Calu3 (cell line): Measurements from ENCODE around the gene MSLN. TPM values are rescaled to one million over a fixed set of nuclear protein-coding genes. Genes with fewer than 3 reads are reported as not detected.

Experiments used
- BruUV-seq: library from RNA; stranded (reverse); fragments of 400-500 nt; replicated peaks from 2 replicates; lab custom pipeline; 2021; lab: Mats Ljungman, UMichigan
- CTCF ChIA-PET: fragments of 300-600 bp; sonication (Branson Sonifier 250); formaldehyde crosslinking; loops from one replicate; lab custom pipeline; 2022; ENCODE audit warnings: antibody characterized with exemption; lab: Charles Lee
- DNase-seq: peaks from one replicate; pipeline ENCODE4 v3.0.0; 2022
- H3K27ac Mint-ChIP-seq: one replicate; pipeline ENCODE4 v1.8.0; 2022; ENCODE audit warnings: mixed read lengths; ENCODE audit not compliant: unreplicated experiment
- H3K27me3 Mint-ChIP-seq: one replicate; pipeline ENCODE4 v1.8.0; 2022; ENCODE audit warnings: mixed read lengths; ENCODE audit not compliant: unreplicated experiment
- H3K36me3 Mint-ChIP-seq: one replicate; pipeline ENCODE4 v1.8.0; 2022; ENCODE audit warnings: mild to moderate bottlenecking, moderate library complexity, mixed read lengths; ENCODE audit not compliant: insufficient read depth, unreplicated experiment
- H3K4me1 Mint-ChIP-seq: one replicate; pipeline ENCODE4 v1.8.0; 2022; ENCODE audit warnings: mild to moderate bottlenecking, low read depth, mixed read lengths; ENCODE audit not compliant: unreplicated experiment
- H3K4me3 Mint-ChIP-seq: one replicate; pipeline ENCODE4 v1.8.0; 2022; ENCODE audit warnings: mild to moderate bottlenecking, low read depth, moderate library complexity, mixed read lengths; ENCODE audit not compliant: unreplicated experiment
- H3K9me3 Mint-ChIP-seq: one replicate; pipeline ENCODE4 v1.8.0; 2022; ENCODE audit warnings: low read depth, mixed read lengths; ENCODE audit not compliant: unreplicated experiment
- intact Hi-C: fragments of 100-400 bp; cut with micrococcal nuclease; formaldehyde crosslinking; loops from one replicate; pipeline ENCODE4 v1.10.0; 2022; ENCODE audit not compliant: unreplicated experiment
- microRNA-seq: library from miRNA; unstranded; fragments of <30 nt; microRNA quantifications from one replicate; pipeline ENCODE4 v1.2.0, GENCODE V29; 2022
- total RNA-seq: library from RNA; stranded (reverse); gene quantifications from 2 replicates; pipeline ENCODE4 v1.2.3, GENCODE V29; 2022
- TF ChIP-seq, protein P1 (sequence below): fragments of 200-600 bp; IDR thresholded peaks from one replicate; pipeline ENCODE4 v1.8.0; 2022; ENCODE audit warnings: antibody characterized with exemption; ENCODE audit not compliant: unreplicated experiment

The MSLN gene
- total RNA-seq, 1 experiment from 2014 or later, result 3.4 TPM

DNA sequence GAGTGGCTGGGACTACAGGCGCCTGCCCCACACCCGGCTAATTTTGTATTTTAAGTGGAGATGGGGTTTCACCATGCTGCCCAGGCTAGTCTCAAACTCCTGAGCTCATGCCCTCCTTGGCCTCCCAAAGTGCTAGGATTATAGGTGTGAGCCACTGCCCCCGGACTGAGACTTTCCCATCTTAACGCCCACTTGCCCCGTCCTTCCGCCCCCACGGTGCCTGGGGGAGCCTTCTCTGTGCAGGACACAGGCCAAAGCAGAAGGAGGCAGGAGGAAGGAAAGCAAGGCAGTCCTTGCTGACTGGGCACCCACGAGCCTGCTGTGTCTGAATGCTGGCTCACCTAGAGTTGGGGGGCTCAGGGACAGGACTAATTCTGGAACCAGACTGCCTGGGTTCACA is 57.6 kb downstream of the MSLN start:
- H3K27me3 Mint-ChIP-seq, result peaks cover 8% of the 10 kb centered on the region
- CTCF ChIA-PET, result no interaction called here
- TF ChIP-seq, protein P1, sequence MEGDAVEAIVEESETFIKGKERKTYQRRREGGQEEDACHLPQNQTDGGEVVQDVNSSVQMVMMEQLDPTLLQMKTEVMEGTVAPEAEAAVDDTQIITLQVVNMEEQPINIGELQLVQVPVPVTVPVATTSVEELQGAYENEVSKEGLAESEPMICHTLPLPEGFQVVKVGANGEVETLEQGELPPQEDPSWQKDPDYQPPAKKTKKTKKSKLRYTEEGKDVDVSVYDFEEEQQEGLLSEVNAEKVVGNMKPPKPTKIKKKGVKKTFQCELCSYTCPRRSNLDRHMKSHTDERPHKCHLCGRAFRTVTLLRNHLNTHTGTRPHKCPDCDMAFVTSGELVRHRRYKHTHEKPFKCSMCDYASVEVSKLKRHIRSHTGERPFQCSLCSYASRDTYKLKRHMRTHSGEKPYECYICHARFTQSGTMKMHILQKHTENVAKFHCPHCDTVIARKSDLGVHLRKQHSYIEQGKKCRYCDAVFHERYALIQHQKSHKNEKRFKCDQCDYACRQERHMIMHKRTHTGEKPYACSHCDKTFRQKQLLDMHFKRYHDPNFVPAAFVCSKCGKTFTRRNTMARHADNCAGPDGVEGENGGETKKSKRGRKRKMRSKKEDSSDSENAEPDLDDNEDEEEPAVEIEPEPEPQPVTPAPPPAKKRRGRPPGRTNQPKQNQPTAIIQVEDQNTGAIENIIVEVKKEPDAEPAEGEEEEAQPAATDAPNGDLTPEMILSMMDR, result no peak
- no TSS peak for BruUV-seq
- no peak for DNase-seq
- intact Hi-C loops, result no loop called here
- no peaks in the 10 kb centered on the region for H3K4me1 Mint-ChIP-seq
- no peak overlapping the region for H3K27ac Mint-ChIP-seq
- no peak overlapping the region for H3K4me3 Mint-ChIP-seq
- H3K9me3 Mint-ChIP-seq, result no peaks in the 10 kb centered on the region
- H3K36me3 Mint-ChIP-seq, result no peaks in the 10 kb centered on the region

Small RNAs within 50 kb of the gene (microRNA-seq; reads per million reads assigned to microRNA genes)
- not detected for gene MIR662

Other genes starting within 250 kb of the MSLN start
- 108 and 120 TPM in 2 replicates for gene CAPN15, start 233.0 kb upstream of the MSLN start, total RNA-seq
- gene PRR35, start 200.3 kb upstream of the MSLN start, total RNA-seq, result not detected in 2 replicates
- not detected in 2 replicates for gene NHLRC4, start 193.7 kb upstream of the MSLN start, total RNA-seq
- 101 and 106 TPM in 2 replicates for gene PIGQ, start 190.8 kb upstream of the MSLN start, total RNA-seq
- 35.6 and 36.5 TPM in 2 replicates for gene RAB40C, start 170.7 kb upstream of the MSLN start, total RNA-seq
- 0.66 and 0.90 TPM in 2 replicates for gene WFIKKN1, start 129.7 kb upstream of the MSLN start, total RNA-seq
- gene METTL26, start 124.4 kb upstream of the MSLN start, total RNA-seq, result 117 and 121 TPM in 2 replicates
- gene MCRIP2, start 118.9 kb upstream of the MSLN start, total RNA-seq, result 56.3 and 60.7 TPM in 2 replicates
- 142 and 162 TPM in 2 replicates for gene WDR90, start 111.4 kb upstream of the MSLN start, total RNA-seq
- 154 and 163 TPM in 2 replicates for gene RHOT2, start 92.6 kb upstream of the MSLN start, total RNA-seq
- gene RHBDL1, start 85.1 kb upstream of the MSLN start, total RNA-seq, result 2.4 and 2.6 TPM in 2 replicates
- 102 and 114 TPM in 2 replicates for gene STUB1, start 80.3 kb upstream of the MSLN start, total RNA-seq
- gene JMJD8, start 76.4 kb upstream of the MSLN start, total RNA-seq, result 88.3 and 90.5 TPM in 2 replicates
- 18.6 and 22.5 TPM in 2 replicates for gene WDR24, start 70.3 kb upstream of the MSLN start, total RNA-seq
- 1.3 and 4.6 TPM in 2 replicates for gene FBXL16, start 54.9 kb upstream of the MSLN start, total RNA-seq
- gene METRN, start 45.6 kb upstream of the MSLN start, total RNA-seq, result 51.7 and 61.5 TPM in 2 replicates
- 49.6 and 57.2 TPM in 2 replicates for gene ANTKMT, start 39.6 kb upstream of the MSLN start, total RNA-seq
- gene CCDC78, start 34.3 kb upstream of the MSLN start, total RNA-seq, result 10.0 and 12.5 TPM in 2 replicates
- gene HAGHL, start 33.6 kb upstream of the MSLN start, total RNA-seq, result 11.7 and 12.8 TPM in 2 replicates
- gene CIAO3, start 19.7 kb upstream of the MSLN start, total RNA-seq, result 51.9 and 58.4 TPM in 2 replicates
- 47.5 and 51.1 TPM in 2 replicates for gene RPUSD1, start 27.6 kb downstream of the MSLN start, total RNA-seq
- 154 and 173 TPM in 2 replicates for gene CHTF18, start 27.9 kb downstream of the MSLN start, total RNA-seq
- gene GNG13, start 40.0 kb downstream of the MSLN start, total RNA-seq, result not detected in 2 replicates
- 31.9 and 34.6 TPM in 2 replicates for gene LMF1, start 210.2 kb downstream of the MSLN start, total RNA-seq
- 0.92 and 1.2 TPM in 2 replicates for gene SOX8, start 221.0 kb downstream of the MSLN start, total RNA-seq